ENCODE data around the gene TRERF1.
A peak's percentile ranks its signal among the peaks of the same experiment; 100 is the strongest.

The TRERF1 gene

GRCh38 chr6:42230345-42231321 lies 221.1 kb downstream of the TRERF1 start:
- TF ChIP-seq, protein P1, sequence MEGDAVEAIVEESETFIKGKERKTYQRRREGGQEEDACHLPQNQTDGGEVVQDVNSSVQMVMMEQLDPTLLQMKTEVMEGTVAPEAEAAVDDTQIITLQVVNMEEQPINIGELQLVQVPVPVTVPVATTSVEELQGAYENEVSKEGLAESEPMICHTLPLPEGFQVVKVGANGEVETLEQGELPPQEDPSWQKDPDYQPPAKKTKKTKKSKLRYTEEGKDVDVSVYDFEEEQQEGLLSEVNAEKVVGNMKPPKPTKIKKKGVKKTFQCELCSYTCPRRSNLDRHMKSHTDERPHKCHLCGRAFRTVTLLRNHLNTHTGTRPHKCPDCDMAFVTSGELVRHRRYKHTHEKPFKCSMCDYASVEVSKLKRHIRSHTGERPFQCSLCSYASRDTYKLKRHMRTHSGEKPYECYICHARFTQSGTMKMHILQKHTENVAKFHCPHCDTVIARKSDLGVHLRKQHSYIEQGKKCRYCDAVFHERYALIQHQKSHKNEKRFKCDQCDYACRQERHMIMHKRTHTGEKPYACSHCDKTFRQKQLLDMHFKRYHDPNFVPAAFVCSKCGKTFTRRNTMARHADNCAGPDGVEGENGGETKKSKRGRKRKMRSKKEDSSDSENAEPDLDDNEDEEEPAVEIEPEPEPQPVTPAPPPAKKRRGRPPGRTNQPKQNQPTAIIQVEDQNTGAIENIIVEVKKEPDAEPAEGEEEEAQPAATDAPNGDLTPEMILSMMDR (IDR thresholded peaks at IDR 0.05; ENCODE audit: extremely low read depth, insufficient read depth, missing control alignments), result peak; percentile 59
- in situ Hi-C loops (cut with MboI; ENCODE audit: low pct_unique_long_range_greater_than_20kb, low sequenced_read_pairs, unreplicated experiment), result no loop called here
- no peak for DNase-seq (ENCODE audit: low spot score)

- TF ChIP-seq, protein P1 (IDR thresholded peaks at IDR 0.05; ENCODE audit: extremely low read depth, insufficient read depth, missing control alignments), result no peak
- DNase-seq (ENCODE audit: low spot score), result no peak
- in situ Hi-C loops (cut with MboI; ENCODE audit: low pct_unique_long_range_greater_than_20kb, low sequenced_read_pairs, unreplicated experiment), result no loop called here
Observed at GRCh38 chr6:42229506-42230119, 222.1 kb downstream of the TRERF1 start.

DNA sequence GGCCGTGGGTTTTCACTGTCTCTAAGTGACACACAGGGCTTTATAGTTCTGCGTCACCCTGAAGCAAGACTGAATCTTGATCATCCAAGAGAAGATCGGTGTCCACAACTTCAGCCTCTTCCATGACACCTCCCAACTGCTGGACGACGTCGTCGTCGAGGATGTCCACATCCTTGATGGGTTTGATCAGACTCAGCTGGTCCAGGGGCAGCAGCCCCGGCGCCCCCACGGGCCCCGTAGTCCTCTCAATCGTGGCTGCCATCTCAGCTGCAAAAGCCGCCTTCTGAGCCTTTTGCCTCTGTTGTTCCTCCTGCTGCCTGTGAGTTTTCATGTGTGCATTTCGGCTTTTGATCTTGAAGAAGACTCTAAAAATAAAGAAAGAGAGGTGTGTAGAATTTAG lies 223.4 kb downstream of the TRERF1 start:
- in situ Hi-C loops (cut with MboI; ENCODE audit: low pct_unique_long_range_greater_than_20kb, low sequenced_read_pairs, unreplicated experiment), result no loop called here
- no peak for DNase-seq (ENCODE audit: low spot score)
- TF ChIP-seq, protein P1 (IDR thresholded peaks at IDR 0.05; ENCODE audit: extremely low read depth, insufficient read depth, missing control alignments), result no peak

DNA sequence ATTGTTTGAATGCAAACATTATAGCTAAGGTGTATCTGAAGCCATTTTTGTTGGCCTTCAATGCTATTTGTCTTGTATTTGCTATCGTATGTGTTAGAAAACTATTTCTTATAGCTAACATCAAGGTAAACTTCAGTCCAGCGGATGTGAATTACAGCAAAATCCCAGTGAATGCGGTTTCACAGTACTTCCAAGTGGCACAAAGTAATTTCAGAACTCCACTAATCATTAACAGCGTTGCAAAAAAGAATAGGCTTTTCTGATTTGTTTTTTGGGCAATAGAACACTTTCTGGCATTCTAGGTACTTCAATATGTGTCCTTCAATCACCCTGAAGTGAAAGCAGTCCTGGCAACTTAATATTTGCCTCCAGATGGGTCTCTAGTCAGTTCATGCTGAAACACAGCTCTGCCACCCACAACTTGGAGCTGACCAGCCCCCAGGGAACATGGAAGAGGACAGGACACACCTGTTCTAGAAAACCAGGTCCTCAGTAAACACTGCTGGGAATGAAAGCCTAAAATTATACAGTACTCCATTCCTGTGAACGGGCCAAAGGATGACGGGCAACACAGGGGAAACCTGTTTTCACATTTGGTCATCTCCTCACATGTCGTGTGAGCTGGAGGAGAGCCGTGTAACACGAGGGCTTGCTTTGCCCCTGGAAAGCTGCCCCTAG lies 224.4 kb downstream of the TRERF1 start:
- DNase-seq (ENCODE audit: low spot score), result no peak
- TF ChIP-seq, protein P1 (IDR thresholded peaks at IDR 0.05; ENCODE audit: extremely low read depth, insufficient read depth, missing control alignments), result no peak
- in situ Hi-C loops (cut with MboI; ENCODE audit: low pct_unique_long_range_greater_than_20kb, low sequenced_read_pairs, unreplicated experiment), result no loop called here

GRCh38 chr6:42226645-42227143 lies 225.0 kb downstream of the TRERF1 start:
- in situ Hi-C loops (cut with MboI; ENCODE audit: low pct_unique_long_range_greater_than_20kb, low sequenced_read_pairs, unreplicated experiment), result no loop called here
- TF ChIP-seq, protein P1 (IDR thresholded peaks at IDR 0.05; ENCODE audit: extremely low read depth, insufficient read depth, missing control alignments), result no peak

GRCh38 chr6:42226161-42226611 lies 225.5 kb downstream of the TRERF1 start:
- in situ Hi-C loops (cut with MboI; ENCODE audit: low pct_unique_long_range_greater_than_20kb, low sequenced_read_pairs, unreplicated experiment), result no loop called here
- no peak for DNase-seq (ENCODE audit: low spot score)
- TF ChIP-seq, protein P1 (IDR thresholded peaks at IDR 0.05; ENCODE audit: extremely low read depth, insufficient read depth, missing control alignments), result no peak

More at GRCh38 chr6:42226645-42227143, 225.0 kb downstream of the TRERF1 start:
- no peak for DNase-seq (ENCODE audit: low spot score)

Measured in GM13977 (cell line).